Measurements from ENCODE around the gene TNF.

DNA sequence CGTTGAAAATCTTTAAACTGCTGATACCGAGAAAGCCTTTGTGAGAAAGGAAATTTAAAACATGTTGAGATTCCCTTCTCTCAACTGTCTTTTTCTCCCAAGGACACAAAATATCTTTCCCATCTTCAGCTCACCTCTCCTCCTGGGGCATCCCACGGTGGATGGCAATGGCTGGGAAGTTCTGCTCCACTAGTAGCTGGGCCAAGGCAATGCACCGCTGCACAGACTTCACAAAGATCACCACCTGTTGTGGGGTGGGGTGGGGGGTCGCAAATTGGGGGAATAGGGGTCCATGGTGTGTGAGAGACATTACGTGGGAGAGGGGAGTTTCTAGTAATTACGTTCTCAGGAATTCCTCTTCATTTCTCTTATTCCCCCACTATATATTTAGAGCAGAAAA is 44.2 kb upstream of the TNF start:
- TF ChIP-seq, protein P1, sequence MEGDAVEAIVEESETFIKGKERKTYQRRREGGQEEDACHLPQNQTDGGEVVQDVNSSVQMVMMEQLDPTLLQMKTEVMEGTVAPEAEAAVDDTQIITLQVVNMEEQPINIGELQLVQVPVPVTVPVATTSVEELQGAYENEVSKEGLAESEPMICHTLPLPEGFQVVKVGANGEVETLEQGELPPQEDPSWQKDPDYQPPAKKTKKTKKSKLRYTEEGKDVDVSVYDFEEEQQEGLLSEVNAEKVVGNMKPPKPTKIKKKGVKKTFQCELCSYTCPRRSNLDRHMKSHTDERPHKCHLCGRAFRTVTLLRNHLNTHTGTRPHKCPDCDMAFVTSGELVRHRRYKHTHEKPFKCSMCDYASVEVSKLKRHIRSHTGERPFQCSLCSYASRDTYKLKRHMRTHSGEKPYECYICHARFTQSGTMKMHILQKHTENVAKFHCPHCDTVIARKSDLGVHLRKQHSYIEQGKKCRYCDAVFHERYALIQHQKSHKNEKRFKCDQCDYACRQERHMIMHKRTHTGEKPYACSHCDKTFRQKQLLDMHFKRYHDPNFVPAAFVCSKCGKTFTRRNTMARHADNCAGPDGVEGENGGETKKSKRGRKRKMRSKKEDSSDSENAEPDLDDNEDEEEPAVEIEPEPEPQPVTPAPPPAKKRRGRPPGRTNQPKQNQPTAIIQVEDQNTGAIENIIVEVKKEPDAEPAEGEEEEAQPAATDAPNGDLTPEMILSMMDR (IDR thresholded peaks at IDR 0.05) = no peak
- TF ChIP-seq POLR2AphosphoS5 (IDR thresholded peaks at IDR 0.05; ENCODE audit: low read depth, low read length) (no peak), SIN3A (IDR thresholded peaks at IDR 0.05; ENCODE audit: borderline replicate concordance, insufficient read depth, low read depth, low read length) (no peak)
- TF ChIP-seq, protein P2, sequence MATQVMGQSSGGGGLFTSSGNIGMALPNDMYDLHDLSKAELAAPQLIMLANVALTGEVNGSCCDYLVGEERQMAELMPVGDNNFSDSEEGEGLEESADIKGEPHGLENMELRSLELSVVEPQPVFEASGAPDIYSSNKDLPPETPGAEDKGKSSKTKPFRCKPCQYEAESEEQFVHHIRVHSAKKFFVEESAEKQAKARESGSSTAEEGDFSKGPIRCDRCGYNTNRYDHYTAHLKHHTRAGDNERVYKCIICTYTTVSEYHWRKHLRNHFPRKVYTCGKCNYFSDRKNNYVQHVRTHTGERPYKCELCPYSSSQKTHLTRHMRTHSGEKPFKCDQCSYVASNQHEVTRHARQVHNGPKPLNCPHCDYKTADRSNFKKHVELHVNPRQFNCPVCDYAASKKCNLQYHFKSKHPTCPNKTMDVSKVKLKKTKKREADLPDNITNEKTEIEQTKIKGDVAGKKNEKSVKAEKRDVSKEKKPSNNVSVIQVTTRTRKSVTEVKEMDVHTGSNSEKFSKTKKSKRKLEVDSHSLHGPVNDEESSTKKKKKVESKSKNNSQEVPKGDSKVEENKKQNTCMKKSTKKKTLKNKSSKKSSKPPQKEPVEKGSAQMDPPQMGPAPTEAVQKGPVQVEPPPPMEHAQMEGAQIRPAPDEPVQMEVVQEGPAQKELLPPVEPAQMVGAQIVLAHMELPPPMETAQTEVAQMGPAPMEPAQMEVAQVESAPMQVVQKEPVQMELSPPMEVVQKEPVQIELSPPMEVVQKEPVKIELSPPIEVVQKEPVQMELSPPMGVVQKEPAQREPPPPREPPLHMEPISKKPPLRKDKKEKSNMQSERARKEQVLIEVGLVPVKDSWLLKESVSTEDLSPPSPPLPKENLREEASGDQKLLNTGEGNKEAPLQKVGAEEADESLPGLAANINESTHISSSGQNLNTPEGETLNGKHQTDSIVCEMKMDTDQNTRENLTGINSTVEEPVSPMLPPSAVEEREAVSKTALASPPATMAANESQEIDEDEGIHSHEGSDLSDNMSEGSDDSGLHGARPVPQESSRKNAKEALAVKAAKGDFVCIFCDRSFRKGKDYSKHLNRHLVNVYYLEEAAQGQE (IDR thresholded peaks at IDR 0.05; ENCODE audit: insufficient read depth in 1 of 2, low read depth in 2 of 2, low read length in 1 of 2) = no peak

Measured in Panc1 (cell line).